Measurements from ENCODE around the gene UBE2D4.

GRCh38 chr7:43938892-43939482, 12.8 kb downstream of the UBE2D4 start:
- TF ChIP-seq CTCF (IDR thresholded peaks at IDR 0.05; ENCODE audit: extremely low read depth in 1 of 2, insufficient read depth in 1 of 2, low read depth in 1 of 2, low read length in 2 of 2) = no peak
- no peak for TF ChIP-seq MYC (IDR thresholded peaks at IDR 0.05; ENCODE audit: low read depth, low read length)
- TF ChIP-seq POLR2A (IDR thresholded peaks at IDR 0.05; ENCODE audit: low read depth, low read length) = no peak
- TF ChIP-seq MAX (IDR thresholded peaks at IDR 0.05; ENCODE audit: insufficient read depth, insufficient read length) = no peak
- no peak for TF ChIP-seq POLR2AphosphoS5 (IDR thresholded peaks at IDR 0.05; ENCODE audit: insufficient read depth, low read depth, low read length)
- TF ChIP-seq FOS (IDR thresholded peaks at IDR 0.05; ENCODE audit: borderline replicate concordance, insufficient read depth, low read length) = no peak
- TF ChIP-seq EZH2 (IDR thresholded peaks at IDR 0.05; ENCODE audit: borderline replicate concordance, low read depth, low read length, severe bottlenecking) = no peak

All from endothelial cell of umbilical vein (primary cell).